Left ventricle myocardium superior (tissue), 1 donor: ENCODE results near the gene FOXL3. TPM values are rescaled to one million over a fixed set of nuclear protein-coding genes. Genes with fewer than 3 reads are reported as not detected.
"Not testable (repeated sequence)": the region's sequence is repeated elsewhere in the genome, so short reads cannot be mapped to it uniquely, and the experiment has no call there.

ENCODE experiments used
- ATAC-seq: fragments of 200-7000 bp; cut with Tn5 transposase; one replicate; pipeline ENCODE4 v1.9.1; 2020; ENCODE audit warnings: mild to moderate bottlenecking, moderate library complexity
- DNase-seq: peaks from one replicate; pipeline ENCODE4 v3.0.0-alpha.2; 2020
- intact Hi-C: fragments of 100-400 bp; cut with micrococcal nuclease; formaldehyde crosslinking; loops from one replicate; pipeline ENCODE4 v1.11.0; 2022
- total RNA-seq: library from RNA; stranded (reverse); fragmentation: NEBNext Ultra II Directional; extraction: Animal tissue kit (Norgen Biotek cat#: 25700); gene quantifications from one replicate; pipeline ENCODE4 v1.2.1, GENCODE V29; 2021
- donor health status: DM: no; HTN: yes; CAD: no; lungs with severe emphysema.

FOXL3 gene
- total RNA-seq, 1 donor from 2014 or later = not detected

DNA sequence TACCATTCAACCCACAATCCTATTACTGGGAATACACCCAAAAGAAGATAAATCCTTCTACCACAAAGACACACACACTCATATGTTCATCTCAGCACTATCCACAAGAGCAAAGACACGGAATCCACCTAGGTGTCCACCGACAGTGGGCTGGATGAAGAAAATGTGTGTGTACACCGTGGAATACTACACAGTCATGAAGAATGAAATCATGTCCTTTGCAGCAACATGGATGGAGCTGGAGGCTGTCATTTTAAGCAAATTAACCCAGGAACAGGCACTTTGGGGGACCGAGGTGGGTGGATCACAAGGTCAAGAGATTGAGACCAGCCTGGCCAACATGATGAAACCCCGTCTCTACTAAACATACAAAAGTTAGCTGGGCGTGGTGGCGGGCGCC lies 8.3 kb upstream of the FOXL3 start:
- DNase-seq = no peak
- ATAC-seq = no peak
- intact Hi-C loops = no loop called here

DNA sequence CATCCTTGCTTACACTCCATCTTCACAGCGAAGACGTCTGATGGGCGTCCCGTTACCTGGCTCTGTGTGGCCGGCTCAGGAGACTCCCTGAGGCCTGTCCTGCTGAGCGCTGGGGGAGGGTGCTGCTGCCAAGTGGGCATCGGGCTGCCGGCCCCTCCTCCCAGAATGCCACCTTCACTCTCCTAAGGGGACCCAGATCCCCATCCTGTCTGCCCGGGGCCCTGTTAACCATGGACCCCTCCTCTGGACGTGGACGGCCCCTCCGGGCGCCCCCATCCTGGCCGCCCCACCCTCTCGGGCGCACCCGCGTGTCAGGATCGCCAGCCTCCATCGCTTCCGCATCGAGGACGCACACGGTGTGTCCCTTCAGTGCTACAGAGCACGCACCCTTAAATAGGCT lies 7.3 kb upstream of the FOXL3 start:
- DNase-seq (no peak), ATAC-seq (no peak)
- intact Hi-C loops = no loop called here

GRCh38 chr7:284762-285722 lies 4.9 kb upstream of the FOXL3 start:
- ATAC-seq (no peak), DNase-seq (no peak)

DNA sequence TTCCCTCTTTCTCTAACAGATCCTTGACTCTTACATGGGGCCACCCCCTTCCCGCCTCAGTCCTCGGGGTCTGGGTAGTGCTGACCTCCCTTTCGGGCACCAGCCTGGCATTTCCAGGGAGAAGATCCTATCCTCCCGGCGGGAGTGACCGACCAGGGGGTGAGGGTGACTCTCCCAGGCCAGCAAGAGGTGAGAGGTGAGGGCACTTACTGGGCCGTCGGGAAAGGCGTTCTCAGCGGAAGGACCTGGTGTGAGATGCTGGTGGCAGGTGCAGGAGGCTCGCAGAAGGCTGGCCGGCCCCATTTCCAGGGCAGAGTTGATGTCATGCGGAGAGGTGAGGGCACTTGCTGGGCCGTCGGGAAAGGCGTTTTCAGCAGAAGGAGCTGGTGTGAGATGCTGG lies 4.2 kb upstream of the FOXL3 start:
- intact Hi-C loops = no loop called here
- no peak for DNase-seq
- no peak for ATAC-seq

More at GRCh38 chr7:284762-285722, 4.9 kb upstream of the FOXL3 start:
- intact Hi-C loops = no loop called here

DNA sequence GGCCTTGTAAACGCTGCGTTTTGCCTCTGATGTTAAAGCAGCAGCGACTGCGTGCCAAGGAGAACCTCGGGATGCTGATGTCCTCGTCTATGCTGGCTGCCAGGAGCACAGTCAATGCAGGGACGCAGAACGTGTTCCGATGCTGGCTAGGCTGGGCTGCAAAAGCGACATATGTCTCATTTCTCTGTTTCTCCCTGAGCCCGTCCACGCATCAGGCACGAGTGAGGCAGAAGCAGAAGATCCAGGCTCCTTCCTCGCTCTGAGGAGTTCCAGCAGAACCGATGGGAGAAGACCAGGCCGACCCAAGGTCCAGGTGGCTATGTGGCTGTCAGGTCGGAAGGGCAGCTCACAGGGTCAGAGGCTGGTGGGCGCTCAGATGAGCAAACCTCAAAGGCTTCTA lies 3.7 kb upstream of the FOXL3 start:
- ATAC-seq (no peak), DNase-seq (no peak)
- intact Hi-C loops = no loop called here

DNA sequence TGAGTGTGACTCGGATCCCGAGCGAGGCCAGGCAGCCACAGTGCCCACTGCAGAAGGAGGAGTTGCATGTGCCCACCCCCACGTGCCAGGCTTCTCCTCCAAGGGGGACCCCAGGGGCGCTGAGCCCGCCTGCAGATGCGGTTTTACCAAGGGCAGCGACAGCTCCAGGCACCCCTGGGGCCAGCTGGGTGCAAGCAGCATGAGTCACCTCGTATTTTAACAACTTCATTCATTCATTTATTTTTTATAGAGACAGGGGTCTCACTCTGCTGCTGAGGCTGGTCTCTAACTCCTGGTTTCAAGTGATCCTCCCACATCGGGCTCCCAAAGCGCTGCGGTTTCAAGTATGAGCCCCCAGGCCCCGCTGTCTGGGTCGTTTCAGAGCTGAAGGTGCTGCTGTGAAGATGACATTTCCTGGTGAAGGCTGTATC lies 1.3 kb upstream of the FOXL3 start:
- intact Hi-C loops = no loop called here
- ATAC-seq (no peak), DNase-seq (no peak)

DNA sequence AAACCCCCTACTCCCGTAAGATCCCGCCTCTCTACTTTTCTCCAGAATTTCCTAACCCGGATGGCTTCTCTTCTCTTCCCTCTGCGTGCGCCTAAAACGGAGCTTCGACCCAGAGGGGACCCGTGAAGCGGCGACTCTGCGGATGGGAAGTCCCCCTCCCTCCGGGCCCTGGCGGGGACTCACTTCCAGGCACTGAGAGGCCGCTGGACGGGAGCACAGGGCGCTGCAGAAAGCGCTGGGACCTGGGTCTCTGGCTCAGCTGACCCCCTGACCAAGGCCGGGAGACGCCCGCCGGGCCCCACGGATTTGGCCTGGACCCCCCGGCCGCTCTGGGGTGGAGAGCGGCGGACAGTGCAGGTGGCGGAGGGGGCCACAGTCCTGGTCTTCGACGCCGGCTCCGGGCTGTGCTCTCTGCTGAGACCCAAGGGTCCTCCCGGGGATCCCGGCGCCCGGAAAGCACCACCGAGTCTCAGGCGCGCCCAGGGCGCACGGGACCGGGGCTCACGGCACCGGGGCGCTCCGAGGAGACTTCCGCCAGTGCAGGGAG lies 688 bp upstream of the FOXL3 start:
- DNase-seq (no peak), ATAC-seq (no peak)
- intact Hi-C loops = no loop called here

- ATAC-seq = no peak
- intact Hi-C loops = no loop called here
- DNase-seq = no peak
Measured at GRCh38 chr7:290554-291372, 793 bp downstream of the FOXL3 start.

- intact Hi-C loops = no loop called here
- ATAC-seq (no peak), DNase-seq (no peak)
Measured at GRCh38 chr7:291373-292092, 1.6 kb downstream of the FOXL3 start.

- intact Hi-C loops = no loop called here
- ATAC-seq (no peak), DNase-seq (no peak)
Measured at GRCh38 chr7:292226-292625, 2.3 kb downstream of the FOXL3 start.

- no peak for ATAC-seq
- intact Hi-C loops = no loop called here
- no peak for DNase-seq
Measured at GRCh38 chr7:292826-293225, 2.9 kb downstream of the FOXL3 start.

GRCh38 chr7:293681-294439 lies 3.9 kb downstream of the FOXL3 start:
- no peak for ATAC-seq
- intact Hi-C loops = no loop called here
- DNase-seq = no peak

- intact Hi-C loops = no loop called here
- no peak for ATAC-seq
- DNase-seq = no peak
Measured at GRCh38 chr7:294440-295154, 4.6 kb downstream of the FOXL3 start.

GRCh38 chr7:295155-296154 lies 5.5 kb downstream of the FOXL3 start:
- ATAC-seq (no peak), DNase-seq (no peak)
- intact Hi-C loops = no loop called here

DNA sequence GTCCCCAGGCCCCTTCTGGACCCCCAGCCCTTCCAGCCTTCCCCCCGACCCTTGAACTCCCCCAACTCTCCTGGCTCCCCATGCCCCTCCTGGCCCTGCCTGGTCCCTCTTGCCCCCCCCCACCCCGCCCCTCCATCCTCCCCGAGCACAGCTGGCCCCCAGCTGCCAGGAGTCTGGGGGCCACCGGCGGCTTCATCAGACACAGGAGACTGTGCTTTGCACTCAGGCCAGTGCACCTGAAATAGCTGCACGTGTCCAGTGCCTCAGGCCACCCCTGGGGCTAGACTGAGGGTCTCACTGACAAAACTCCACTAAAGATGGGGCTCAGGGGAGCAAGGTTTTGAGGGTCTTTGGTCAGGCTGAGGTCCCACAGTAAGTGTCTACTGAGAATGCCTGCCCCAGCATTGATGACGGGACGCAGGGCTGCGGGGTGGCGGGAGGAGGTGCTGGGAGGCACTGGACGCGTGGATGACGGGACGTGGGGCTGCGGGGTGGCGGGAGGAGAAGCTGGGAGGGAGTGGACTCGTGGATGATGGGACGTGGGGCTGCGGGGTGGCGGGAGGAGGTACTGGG lies 6.5 kb downstream of the FOXL3 start:
- DNase-seq (no peak), ATAC-seq (no peak)
- intact Hi-C loops = no loop called here

DNA sequence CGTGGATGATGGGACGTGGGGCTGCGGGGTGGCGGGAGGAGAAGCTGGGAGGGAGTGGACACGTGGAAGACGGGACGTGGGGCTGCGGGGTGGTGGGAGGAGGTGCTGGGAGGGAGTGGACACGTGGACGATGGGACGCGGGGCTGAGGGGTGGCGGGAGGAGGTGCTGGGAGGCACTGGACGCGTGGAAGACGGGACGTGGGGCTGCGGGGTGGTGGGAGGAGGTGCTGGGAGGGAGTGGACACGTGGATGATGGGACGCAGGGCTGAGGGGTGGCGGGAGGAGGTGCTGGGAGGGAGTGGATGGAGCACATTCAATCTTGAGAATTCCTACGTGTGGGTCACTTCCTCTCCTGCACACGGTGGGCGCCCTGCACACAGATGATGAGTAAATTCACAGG lies 7.2 kb downstream of the FOXL3 start:
- ATAC-seq, intact Hi-C loops, DNase-seq: not testable (repeated sequence)
